ENCODE results near the gene BTBD17. TPM values are rescaled to one million over a fixed set of nuclear protein-coding genes. Genes with fewer than 3 reads are reported as not detected.
A peak's percentile ranks its signal among the peaks of the same experiment; 100 is the strongest.
"Not testable (repeated sequence)": the region's sequence is repeated elsewhere in the genome, so short reads cannot be mapped to it uniquely, and the experiment has no call there.

BTBD17 gene, protein sequence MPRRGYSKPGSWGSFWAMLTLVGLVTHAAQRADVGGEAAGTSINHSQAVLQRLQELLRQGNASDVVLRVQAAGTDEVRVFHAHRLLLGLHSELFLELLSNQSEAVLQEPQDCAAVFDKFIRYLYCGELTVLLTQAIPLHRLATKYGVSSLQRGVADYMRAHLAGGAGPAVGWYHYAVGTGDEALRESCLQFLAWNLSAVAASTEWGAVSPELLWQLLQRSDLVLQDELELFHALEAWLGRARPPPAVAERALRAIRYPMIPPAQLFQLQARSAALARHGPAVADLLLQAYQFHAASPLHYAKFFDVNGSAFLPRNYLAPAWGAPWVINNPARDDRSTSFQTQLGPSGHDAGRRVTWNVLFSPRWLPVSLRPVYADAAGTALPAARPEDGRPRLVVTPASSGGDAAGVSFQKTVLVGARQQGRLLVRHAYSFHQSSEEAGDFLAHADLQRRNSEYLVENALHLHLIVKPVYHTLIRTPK
- total RNA-seq (not detected), polyA plus RNA-seq (not detected)

DNA sequence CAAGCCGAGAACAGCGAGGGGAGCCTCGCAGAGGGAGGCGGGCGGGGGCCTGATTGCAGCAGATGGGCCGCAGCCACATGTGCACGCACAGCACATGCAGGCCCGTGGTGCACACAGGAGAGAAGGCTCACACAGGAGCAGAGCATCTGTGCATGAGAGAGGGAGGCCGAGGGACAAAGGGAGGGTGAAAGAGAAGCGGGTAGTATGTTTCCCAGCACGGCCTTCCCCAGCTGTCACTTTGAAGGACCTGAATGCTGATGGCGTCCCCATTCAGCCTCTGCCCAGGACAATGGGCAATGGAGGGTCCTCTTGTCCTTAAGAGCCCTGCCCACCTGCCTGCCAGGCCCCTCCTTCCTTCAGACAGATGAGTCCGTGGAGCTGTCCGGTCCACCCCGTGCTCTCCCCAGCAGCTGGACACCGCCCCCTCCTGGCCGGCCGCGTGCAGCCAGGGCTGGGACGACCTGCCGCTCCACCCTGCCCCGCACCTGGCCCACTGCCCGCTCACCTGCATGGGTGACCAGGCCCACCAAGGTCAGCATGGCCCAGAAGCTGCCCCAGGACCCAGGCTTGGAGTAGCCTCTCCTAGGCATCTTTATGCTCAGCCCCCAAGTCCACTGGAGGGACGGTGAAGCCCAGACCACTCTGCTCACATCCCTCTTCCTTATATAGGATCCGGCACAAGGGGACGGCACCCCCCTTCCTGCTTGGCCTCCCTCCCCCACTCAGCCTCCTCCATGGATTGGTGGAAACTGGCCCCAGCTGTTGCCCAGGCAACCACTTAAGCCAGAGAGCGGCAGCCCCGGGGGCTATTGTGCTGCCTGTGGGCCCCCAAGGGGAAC, at the start of gene BTBD17:
BTBD17 (minus strand) TSS at position 639 of the 839 bp plus-strand sequence; CDS start at position 590, 49 bp downstream.
- no peaks in the 10 kb centered on the region for H3K9me3 Mint-ChIP-seq
- intact Hi-C loops (cut with micrococcal nuclease): no loop called here
- POLR2A ChIA-PET (ENCODE audit: partially characterized antibody): interaction anchor here (0.7 to 2.1 kb wide), 6 partner anchors 56 to 150 kb away, joined by 3 to 6 read pairs (median 4); partner anchors contain the start of gene TTYH2
- DNase-seq: peak in 3 of 5 donors; percentile 20 to 33 (median 21)
- no peak within 1 kb of the TSS for H3K27ac ChIP-seq (ENCODE audit: low read depth, low read length)
- H3K27ac Mint-ChIP-seq: no peak within 1 kb of the TSS
- H3K4me1 Mint-ChIP-seq: peaks cover 2 to 13% (median 5%) of the 10 kb centered on the region in 4 donors
- no peaks in the 10 kb centered on the region for H3K36me3 ChIP-seq (ENCODE audit: insufficient read depth, low read length)
- H3K9me3 ChIP-seq (ENCODE audit: control insufficient read depth in 1 of 2, low read length in 2 of 2): no peaks in the 10 kb centered on the region
- peaks cover 16% of the 10 kb centered on the region for H3K27me3 ChIP-seq (ENCODE audit: insufficient read depth, low read length)
- no peak within 1 kb of the TSS for H3K4me3 Mint-ChIP-seq
- H3K36me3 Mint-ChIP-seq: no peaks in the 10 kb centered on the region
- CTCF ChIA-PET (ENCODE audit: partially characterized antibody): interaction anchor here (0.8 to 9.8 kb wide), 12 partner anchors 9 to 159 kb away, joined by 3 to 62 read pairs (median 5); partner anchors contain the start of gene RPL38
- no peak within 1 kb of the TSS for H3K4me3 ChIP-seq (ENCODE audit: low read length in 2 of 2)
- H3K27me3 Mint-ChIP-seq: peaks cover 10 to 13% of the 10 kb centered on the region in 2 donors
- H3K4me1 ChIP-seq (ENCODE audit: insufficient read depth, low read length): peaks cover 9% of the 10 kb centered on the region

DNA sequence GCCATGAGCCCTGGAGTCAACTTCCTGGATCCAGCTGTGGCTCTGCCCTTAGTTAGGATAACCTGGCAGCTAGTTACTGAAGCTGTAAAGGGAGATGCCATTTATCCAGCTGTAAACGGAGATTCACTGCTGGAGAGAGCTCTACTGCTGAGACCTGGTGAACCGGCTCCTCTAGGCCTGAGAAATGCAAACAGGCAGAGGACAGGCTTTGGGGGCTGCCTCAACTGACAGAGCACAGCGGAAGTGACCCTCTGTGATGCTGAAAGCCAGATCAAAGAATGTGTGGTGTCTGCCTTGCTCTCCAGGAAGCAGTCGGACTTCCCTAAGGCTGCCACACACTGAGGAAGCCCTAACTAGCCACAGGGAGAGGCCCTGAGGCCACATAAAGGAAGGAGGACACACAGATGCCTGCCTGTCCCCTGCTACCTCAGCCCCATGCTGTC, 48.4 kb upstream of the BTBD17 start:
- no peak overlapping the region for H3K27ac Mint-ChIP-seq
- intact Hi-C loops (cut with micrococcal nuclease): no loop called here
- H3K9me3 Mint-ChIP-seq: peaks cover 0 to 4% (median 0%) of the 10 kb centered on the region in 8 donors
- H3K27ac ChIP-seq (ENCODE audit: low read depth, low read length): no peak overlapping the region
- peaks cover 11% of the 10 kb centered on the region in 2 donors for H3K27me3 Mint-ChIP-seq
- ChIA-PET CTCF (ENCODE audit: partially characterized antibody) (no interaction called here), POLR2A (ENCODE audit: partially characterized antibody) (no interaction called here)
- no peak overlapping the region for H3K4me3 ChIP-seq (ENCODE audit: low read length in 2 of 2)
- H3K4me1 ChIP-seq (ENCODE audit: insufficient read depth, low read length): no peaks in the 10 kb centered on the region
- H3K36me3 ChIP-seq (ENCODE audit: insufficient read depth, low read length): no peaks in the 10 kb centered on the region
- H3K27me3 ChIP-seq (ENCODE audit: insufficient read depth, low read length): no peaks in the 10 kb centered on the region
- peaks cover 0 to 1% (median 0%) of the 10 kb centered on the region in 4 donors for H3K4me1 Mint-ChIP-seq
- no peaks in the 10 kb centered on the region for H3K36me3 Mint-ChIP-seq
- no peak for DNase-seq
- no peak overlapping the region for H3K4me3 Mint-ChIP-seq
- no peaks in the 10 kb centered on the region for H3K9me3 ChIP-seq (ENCODE audit: control insufficient read depth in 1 of 2, low read length in 2 of 2)

DNA sequence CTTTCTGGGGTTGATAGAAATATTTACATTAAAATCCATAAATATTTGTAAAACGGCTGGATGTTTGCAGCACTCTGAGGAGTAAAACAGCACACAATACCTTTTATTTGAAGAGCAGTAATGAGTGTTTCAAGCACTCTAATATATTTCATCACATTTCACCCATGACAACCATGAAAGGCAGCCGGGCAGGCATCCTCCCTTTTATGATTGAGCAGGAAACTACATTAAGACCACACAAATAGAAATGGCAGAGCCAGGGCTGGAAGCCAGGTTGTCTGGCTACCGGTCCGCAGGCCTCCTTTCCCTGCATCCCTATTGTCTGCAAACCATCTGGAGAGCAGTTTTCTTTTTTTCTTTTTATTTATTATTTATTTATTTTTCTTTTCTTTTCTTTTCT, 47.1 kb upstream of the BTBD17 start:
- POLR2A ChIA-PET (ENCODE audit: partially characterized antibody): no interaction called here

DNA sequence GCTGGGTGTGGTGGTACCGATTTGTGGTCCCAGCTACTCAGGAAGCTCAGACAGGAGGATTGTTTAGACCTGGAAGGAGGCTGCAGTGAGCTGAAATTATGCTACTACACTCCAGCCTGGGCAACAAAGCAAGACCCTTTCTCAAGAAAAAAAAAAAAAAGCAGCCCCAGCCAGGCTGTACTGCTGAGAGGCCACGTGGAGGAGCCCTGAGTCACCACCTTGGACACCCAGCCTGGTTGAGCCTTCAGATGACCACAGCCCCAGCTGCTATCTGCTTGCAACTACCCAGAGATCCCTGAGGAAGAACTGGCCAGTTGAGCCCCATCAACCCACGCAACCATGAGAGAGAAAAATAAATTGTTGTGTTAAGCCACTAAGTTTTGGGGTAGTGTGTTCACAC, 46.6 kb upstream of the BTBD17 start:
- Mint-ChIP-seq H3K4me3 (no peak overlapping the region), H3K9me3 (peaks cover 0 to 4% (median 0%) of the 10 kb centered on the region in 8 donors), H3K36me3 (no peaks in the 10 kb centered on the region), H3K4me1 (no peaks in the 10 kb centered on the region), H3K27ac (no peak overlapping the region), H3K27me3 (peaks cover 5 to 9% of the 10 kb centered on the region in 2 donors)
- no peaks in the 10 kb centered on the region for H3K4me1 ChIP-seq (ENCODE audit: insufficient read depth, low read length)
- H3K4me3 ChIP-seq (ENCODE audit: low read length in 2 of 2): no peak overlapping the region
- intact Hi-C loops (cut with micrococcal nuclease): no loop called here
- POLR2A ChIA-PET (ENCODE audit: partially characterized antibody): no interaction called here
- no peak overlapping the region for H3K27ac ChIP-seq (ENCODE audit: low read depth, low read length)
- no peak for DNase-seq
- no peaks in the 10 kb centered on the region for H3K36me3 ChIP-seq (ENCODE audit: insufficient read depth, low read length)
- no peaks in the 10 kb centered on the region for H3K27me3 ChIP-seq (ENCODE audit: insufficient read depth, low read length)
- CTCF ChIA-PET (ENCODE audit: partially characterized antibody): no interaction called here
- H3K9me3 ChIP-seq (ENCODE audit: control insufficient read depth in 1 of 2, low read length in 2 of 2): no peaks in the 10 kb centered on the region

More for the DNA sequence above, 47.1 kb upstream of the BTBD17 start:
- intact Hi-C loops (cut with micrococcal nuclease): no loop called here
- H3K9me3 Mint-ChIP-seq: peaks cover 0 to 4% (median 0%) of the 10 kb centered on the region in 8 donors
- H3K27me3 Mint-ChIP-seq: peaks cover 8 to 12% of the 10 kb centered on the region in 2 donors
- no peaks in the 10 kb centered on the region for H3K36me3 Mint-ChIP-seq
- H3K27me3 ChIP-seq (ENCODE audit: insufficient read depth, low read length): no peaks in the 10 kb centered on the region
- H3K9me3 ChIP-seq (ENCODE audit: control insufficient read depth in 1 of 2, low read length in 2 of 2): no peaks in the 10 kb centered on the region
- CTCF ChIA-PET (ENCODE audit: partially characterized antibody): no interaction called here
- H3K4me3 Mint-ChIP-seq: no peak overlapping the region
- H3K4me1 Mint-ChIP-seq: no peaks in the 10 kb centered on the region
- no peaks in the 10 kb centered on the region for H3K4me1 ChIP-seq (ENCODE audit: insufficient read depth, low read length)
- no peaks in the 10 kb centered on the region for H3K36me3 ChIP-seq (ENCODE audit: insufficient read depth, low read length)
- H3K27ac ChIP-seq (ENCODE audit: low read depth, low read length): no peak overlapping the region
- no peak overlapping the region for H3K27ac Mint-ChIP-seq
- H3K4me3 ChIP-seq (ENCODE audit: low read length in 2 of 2): no peak overlapping the region
- no peak for DNase-seq

DNA sequence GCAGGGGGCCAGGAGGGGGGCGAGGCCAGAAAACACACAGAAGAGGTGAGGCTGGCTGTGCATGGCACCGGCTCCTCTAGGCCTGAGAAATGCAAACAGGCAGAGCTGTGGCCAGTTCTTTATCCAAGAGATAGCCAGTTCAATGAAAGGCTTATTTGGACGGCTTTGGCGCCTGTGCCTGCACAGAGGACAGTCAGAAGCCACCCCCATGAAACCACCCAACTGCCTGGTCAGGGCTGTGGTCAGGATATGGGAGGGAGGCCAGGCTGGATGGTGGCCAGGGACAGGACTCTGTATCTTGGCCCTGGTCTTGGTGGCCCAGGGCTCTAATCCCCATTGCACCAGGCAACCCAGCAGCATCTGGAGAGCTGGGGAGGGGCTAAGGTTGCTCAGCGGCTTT, 45.7 kb upstream of the BTBD17 start:
- Histone ChIP-seq H3K36me3 (ENCODE audit: insufficient read depth, low read length) (no peaks in the 10 kb centered on the region), H3K4me3 (ENCODE audit: low read length in 2 of 2) (no peak overlapping the region), H3K9me3 (ENCODE audit: control insufficient read depth in 1 of 2, low read length in 2 of 2) (no peaks in the 10 kb centered on the region), H3K27me3 (ENCODE audit: insufficient read depth, low read length) (no peaks in the 10 kb centered on the region), H3K4me1 (ENCODE audit: insufficient read depth, low read length) (no peaks in the 10 kb centered on the region), H3K27ac (ENCODE audit: low read depth, low read length) (no peak overlapping the region)
- Mint-ChIP-seq H3K27me3 (peaks cover 5 to 8% of the 10 kb centered on the region in 2 donors), H3K27ac (no peak overlapping the region), H3K36me3 (no peaks in the 10 kb centered on the region), H3K4me1 (no peaks in the 10 kb centered on the region), H3K4me3 (no peak overlapping the region), H3K9me3 (peaks cover 0 to 4% (median 0%) of the 10 kb centered on the region in 8 donors)
- ChIA-PET POLR2A (ENCODE audit: partially characterized antibody) (no interaction called here), CTCF (ENCODE audit: partially characterized antibody) (no interaction called here)
- no peak for DNase-seq
- intact Hi-C loops (cut with micrococcal nuclease): no loop called here

DNA sequence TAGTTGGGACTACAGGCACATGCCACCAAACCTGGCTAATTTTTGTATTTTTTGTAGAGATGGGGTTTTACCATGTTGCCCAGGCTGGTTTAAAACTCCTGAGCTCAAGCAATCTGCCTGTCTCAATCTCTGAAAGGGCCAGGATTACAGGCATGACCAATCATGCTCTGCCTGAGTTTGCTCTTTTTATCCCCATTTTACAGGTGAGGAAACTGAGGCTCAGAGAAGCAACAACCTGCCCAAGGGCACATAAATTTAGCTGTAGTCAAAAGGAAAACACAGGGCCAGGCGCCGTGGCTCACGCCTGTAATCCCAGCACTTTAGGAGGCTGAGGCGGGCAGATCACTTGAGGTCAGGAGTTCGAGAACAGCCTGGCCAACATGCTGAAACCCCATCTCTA, 43.6 kb upstream of the BTBD17 start:
- H3K4me3 Mint-ChIP-seq; H3K27ac Mint-ChIP-seq; H3K9me3 ChIP-seq (ENCODE audit: control insufficient read depth in 1 of 2, low read length in 2 of 2); H3K27me3 Mint-ChIP-seq; H3K27ac ChIP-seq (ENCODE audit: low read depth, low read length); H3K36me3 Mint-ChIP-seq; intact Hi-C loops (cut with micrococcal nuclease); POLR2A ChIA-PET (ENCODE audit: partially characterized antibody); DNase-seq; H3K4me1 Mint-ChIP-seq; H3K4me1 ChIP-seq (ENCODE audit: insufficient read depth, low read length); H3K27me3 ChIP-seq (ENCODE audit: insufficient read depth, low read length); CTCF ChIA-PET (ENCODE audit: partially characterized antibody); H3K9me3 Mint-ChIP-seq; H3K4me3 ChIP-seq (ENCODE audit: low read length in 2 of 2); H3K36me3 ChIP-seq (ENCODE audit: insufficient read depth, low read length): not testable (repeated sequence)

DNA sequence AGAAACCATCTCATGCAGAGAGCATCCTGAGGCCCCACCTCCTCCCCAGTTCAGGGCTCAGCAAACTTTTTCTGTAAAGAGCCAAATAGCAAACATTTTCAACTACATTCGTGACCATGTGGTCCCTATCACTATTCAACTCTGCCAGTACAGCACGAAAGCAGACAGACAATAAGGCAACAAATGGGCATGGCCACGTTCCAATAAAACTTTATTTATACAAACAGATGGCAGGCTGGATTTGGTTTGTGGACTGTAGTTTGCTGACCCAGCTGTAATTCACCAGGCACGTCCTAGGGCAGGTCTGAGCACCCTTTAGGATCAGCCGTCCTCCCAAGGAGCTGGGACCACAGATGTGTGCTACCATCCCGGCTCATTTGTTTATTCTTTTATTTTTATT, 43.1 kb upstream of the BTBD17 start:
- no peaks in the 10 kb centered on the region for H3K9me3 ChIP-seq (ENCODE audit: control insufficient read depth in 1 of 2, low read length in 2 of 2)
- H3K9me3 Mint-ChIP-seq: no peaks in the 10 kb centered on the region
- DNase-seq: no peak
- no peak overlapping the region for H3K27ac ChIP-seq (ENCODE audit: low read depth, low read length)
- no peaks in the 10 kb centered on the region for H3K27me3 ChIP-seq (ENCODE audit: insufficient read depth, low read length)
- peaks cover 2 to 3% of the 10 kb centered on the region in 2 donors for H3K27me3 Mint-ChIP-seq
- no peaks in the 10 kb centered on the region for H3K36me3 Mint-ChIP-seq
- H3K4me1 Mint-ChIP-seq: no peaks in the 10 kb centered on the region
- intact Hi-C loops (cut with micrococcal nuclease): no loop called here
- H3K4me3 ChIP-seq (ENCODE audit: low read length in 2 of 2): no peak overlapping the region
- CTCF ChIA-PET (ENCODE audit: partially characterized antibody): no interaction called here
- H3K4me1 ChIP-seq (ENCODE audit: insufficient read depth, low read length): no peaks in the 10 kb centered on the region
- POLR2A ChIA-PET (ENCODE audit: partially characterized antibody): no interaction called here
- H3K36me3 ChIP-seq (ENCODE audit: insufficient read depth, low read length): no peaks in the 10 kb centered on the region
- no peak overlapping the region for H3K4me3 Mint-ChIP-seq
- no peak overlapping the region for H3K27ac Mint-ChIP-seq
